AG04449 (cell line): ENCODE measurements around the gene GRB10.
"Not testable (repeated sequence)": the region's sequence is repeated elsewhere in the genome, so short reads cannot be mapped to it uniquely, and the experiment has no call there.

Experiments
- CTCF ChIA-PET: fragments of 350-600 bp; formaldehyde crosslinking; extraction: SDS; loops from one replicate; lab custom pipeline; 2021; ENCODE audit warnings: antibody characterized with exemption; lab: Yijun Ruan, JAX
- POLR2A ChIA-PET: fragments of 400-600, 350-600 bp; formaldehyde crosslinking; extraction: SDS; loops from one replicate; lab custom pipeline; 2020; ENCODE audit warnings: antibody characterized with exemption, inconsistent platforms; lab: Yijun Ruan, JAX
- DNase-seq: peaks from one replicate; pipeline ENCODE4 v3.0.0-alpha.2; 2010; ENCODE audit warnings: low read depth, low spot score
- H3K4me3 ChIP-seq: 2 replicates; pipeline ENCODE4 v1.5.1; 2011; ENCODE audit warnings: low read depth, mild to moderate bottlenecking, control low read depth, low read length
- TF ChIP-seq, protein P1 (sequence below): IDR thresholded peaks from one replicate; pipeline ENCODE4 v1.5.1; 2011; ENCODE audit warnings: mild to moderate bottlenecking, moderate library complexity, low read length, control low read depth, inconsistent platforms; ENCODE audit not compliant: insufficient read depth; ENCODE audit errors: missing control alignments

Gene GRB10

DNA sequence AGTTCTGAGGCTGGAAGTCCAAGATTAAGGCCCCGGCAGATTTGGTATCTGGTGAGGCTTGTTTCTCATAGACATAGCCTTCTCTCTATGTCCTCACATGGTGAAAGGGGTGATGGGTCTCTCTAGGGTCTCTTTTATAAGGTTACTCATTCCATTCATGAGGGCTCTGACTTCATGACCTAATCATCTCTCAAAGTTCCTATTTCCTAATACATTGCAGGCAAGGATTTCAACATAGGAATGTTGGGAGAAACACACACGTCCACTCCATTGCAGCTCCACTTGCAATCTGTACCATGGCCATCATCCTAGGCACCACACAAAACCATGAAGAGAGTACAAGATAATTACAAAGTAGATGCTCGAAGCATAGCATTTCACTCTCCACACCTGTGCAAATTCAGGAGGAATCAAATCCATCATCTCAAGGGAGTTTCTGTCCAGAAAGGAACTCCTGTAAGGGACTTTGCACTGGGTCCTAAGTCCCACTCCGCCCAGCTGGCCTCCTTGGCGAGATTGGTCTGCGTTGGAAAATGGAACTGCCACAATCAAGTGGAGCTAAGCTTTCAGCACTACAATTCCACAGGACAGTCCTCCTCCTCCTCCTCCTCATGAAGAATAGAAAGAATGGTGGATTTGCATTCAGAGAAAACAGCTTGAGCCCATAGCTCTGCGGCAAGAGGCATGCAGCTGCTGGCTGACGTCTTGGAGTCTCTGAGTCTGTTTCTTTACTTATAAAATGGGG, 226.3 kb downstream of the GRB10 start:
- TF ChIP-seq, protein P1, sequence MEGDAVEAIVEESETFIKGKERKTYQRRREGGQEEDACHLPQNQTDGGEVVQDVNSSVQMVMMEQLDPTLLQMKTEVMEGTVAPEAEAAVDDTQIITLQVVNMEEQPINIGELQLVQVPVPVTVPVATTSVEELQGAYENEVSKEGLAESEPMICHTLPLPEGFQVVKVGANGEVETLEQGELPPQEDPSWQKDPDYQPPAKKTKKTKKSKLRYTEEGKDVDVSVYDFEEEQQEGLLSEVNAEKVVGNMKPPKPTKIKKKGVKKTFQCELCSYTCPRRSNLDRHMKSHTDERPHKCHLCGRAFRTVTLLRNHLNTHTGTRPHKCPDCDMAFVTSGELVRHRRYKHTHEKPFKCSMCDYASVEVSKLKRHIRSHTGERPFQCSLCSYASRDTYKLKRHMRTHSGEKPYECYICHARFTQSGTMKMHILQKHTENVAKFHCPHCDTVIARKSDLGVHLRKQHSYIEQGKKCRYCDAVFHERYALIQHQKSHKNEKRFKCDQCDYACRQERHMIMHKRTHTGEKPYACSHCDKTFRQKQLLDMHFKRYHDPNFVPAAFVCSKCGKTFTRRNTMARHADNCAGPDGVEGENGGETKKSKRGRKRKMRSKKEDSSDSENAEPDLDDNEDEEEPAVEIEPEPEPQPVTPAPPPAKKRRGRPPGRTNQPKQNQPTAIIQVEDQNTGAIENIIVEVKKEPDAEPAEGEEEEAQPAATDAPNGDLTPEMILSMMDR = no peak
- POLR2A ChIA-PET = no interaction called here

DNA sequence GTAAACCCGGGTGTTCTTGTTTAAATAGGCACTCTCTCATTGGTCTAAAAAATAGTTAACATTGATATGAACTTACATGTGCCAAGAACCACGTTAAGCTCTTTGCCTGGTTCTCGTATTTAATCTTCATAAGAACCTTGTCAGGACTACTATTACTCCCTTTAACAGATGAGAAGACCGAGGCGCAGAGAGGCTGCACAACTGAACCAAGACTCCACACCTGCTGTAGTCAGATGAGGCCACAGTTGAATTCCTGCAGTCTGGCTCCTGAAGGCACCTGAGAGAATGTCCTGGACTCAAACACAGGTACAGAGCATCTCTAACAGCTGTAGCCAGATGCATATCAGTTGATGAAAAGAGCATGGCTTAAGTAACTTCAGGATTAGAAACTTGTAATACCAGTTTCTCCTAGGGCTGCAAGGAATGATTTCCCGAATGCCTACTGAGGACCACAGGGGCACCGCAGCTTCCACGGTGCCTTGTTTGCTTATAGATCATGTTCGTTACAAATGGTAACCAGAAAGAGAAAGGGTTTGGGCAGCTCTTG, 227.0 kb downstream of the GRB10 start:
- TF ChIP-seq, protein P1 = no peak
- ChIA-PET POLR2A (no interaction called here), CTCF (interaction anchor here (1.0 kb wide), 1 partner anchor 586 kb away, joined by 3 read pairs; no protein-coding TSS in a partner anchor)
- no peak overlapping the region for H3K4me3 ChIP-seq
- no peak for DNase-seq

More for the DNA sequence above, 226.3 kb downstream of the GRB10 start:
- no peak overlapping the region for H3K4me3 ChIP-seq
- CTCF ChIA-PET = no interaction called here
- no peak for DNase-seq

DNA sequence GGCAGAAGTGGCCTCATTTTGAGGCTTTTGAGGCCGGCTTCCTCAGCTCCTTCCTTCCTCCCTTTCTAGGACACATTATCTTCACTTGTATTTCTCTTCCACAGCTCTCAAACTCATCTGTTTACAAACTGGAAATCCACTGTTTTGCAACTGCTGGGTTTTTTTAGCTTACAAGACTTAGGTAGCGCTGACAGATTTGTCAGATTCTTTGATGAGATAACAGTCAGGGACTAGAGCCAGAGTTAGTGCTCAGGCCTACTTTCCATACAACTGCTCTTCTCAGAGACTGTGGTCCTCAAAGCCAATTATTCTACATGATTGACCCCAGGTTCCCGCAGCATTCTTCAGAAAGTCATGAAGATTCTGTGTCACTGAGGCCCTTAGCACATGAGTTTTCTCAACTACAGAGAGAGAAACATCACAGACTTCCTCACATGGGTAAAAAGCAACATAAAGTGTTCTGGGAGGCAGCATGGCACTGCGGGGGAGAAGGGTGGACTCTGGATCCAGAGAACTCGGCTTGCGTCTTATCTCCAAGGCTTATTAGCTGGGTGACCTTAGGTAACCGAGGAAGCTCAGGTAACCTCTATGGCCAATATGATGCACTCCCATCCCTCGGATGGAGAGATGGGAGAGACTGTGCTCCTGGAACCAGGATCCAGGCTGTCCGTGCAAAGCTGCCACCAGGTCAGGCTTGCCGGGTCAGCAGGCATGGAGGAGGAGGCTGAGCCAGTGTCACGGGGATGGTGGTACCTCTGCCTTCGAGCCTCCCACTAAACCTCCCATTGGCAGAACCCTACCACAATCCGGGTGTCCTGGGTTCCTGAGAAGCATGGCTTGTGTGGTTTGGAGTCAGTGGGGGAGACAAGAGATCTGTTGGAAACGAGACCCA, 228.0 kb downstream of the GRB10 start:
- H3K4me3 ChIP-seq = no peak overlapping the region
- POLR2A ChIA-PET = no interaction called here
- TF ChIP-seq, protein P1 = no peak
- DNase-seq = no peak
- CTCF ChIA-PET = interaction anchor here (1.0 kb wide), 1 partner anchor 587 kb away, joined by 3 read pairs; no protein-coding TSS in a partner anchor

DNA sequence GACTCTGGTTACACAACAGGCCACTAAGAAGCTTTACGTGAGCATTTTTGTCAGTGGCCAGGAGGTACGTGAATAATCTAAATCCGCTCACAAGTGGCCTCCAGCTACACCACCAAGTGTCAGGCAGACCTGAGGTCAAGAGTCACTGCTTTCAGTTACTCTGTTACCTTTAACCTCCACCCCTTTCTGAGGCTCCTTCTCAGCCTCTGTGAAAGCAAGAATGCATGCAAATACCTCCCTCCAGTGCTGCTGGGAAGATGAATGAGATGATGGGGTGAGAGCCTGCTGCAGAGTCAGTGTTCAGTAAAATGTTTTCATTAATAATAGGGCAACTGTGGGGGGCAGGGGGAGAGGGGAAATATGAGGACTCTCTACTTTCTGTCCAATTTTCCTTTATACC, 228.7 kb downstream of the GRB10 start:
- TF ChIP-seq, protein P1 = no peak
- ChIA-PET CTCF (no interaction called here), POLR2A (no interaction called here)
- DNase-seq = no peak
- H3K4me3 ChIP-seq = no peak overlapping the region

DNA sequence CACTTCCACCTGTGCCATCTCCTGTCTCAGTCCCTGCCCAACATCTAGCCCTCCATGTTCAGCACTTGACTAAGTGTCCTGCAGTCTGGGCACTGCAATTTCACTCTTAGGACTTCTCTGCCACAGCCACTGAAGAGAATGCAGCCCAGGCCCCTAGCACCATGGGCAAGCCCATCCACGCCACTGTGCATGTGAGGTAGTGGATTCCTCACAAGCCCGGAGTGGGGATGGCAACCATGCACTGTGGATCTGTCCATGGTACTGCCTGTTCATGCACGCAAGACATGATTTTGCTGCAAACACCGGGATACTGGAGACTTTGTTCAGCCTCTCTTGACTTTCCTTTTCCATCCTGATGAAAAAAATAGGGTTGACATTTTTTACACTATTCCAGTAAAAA, 229.8 kb downstream of the GRB10 start:
- CTCF ChIA-PET = no interaction called here
- H3K4me3 ChIP-seq = no peak overlapping the region
- TF ChIP-seq, protein P1 = no peak
- no peak for DNase-seq
- POLR2A ChIA-PET = no interaction called here

DNA sequence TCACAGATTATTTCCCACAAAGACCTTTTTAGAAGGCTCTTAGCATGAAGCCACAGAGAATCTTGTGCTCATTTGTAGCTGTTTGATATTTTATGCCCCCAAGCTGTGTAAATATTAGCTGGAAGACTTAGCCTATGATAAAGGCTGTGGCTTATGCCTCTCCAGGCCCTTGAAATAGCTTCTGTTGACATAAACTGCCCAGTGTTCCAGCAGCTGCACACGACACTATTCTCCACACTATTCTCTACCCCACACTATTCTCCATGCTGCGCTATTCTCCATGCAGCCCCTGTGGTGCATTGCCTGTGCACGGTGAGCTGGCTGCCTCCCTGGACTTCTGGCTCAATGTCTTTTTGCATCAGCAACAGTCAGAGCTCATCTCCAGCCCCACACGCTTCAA, 230.6 kb downstream of the GRB10 start:
- TF ChIP-seq, protein P1 = no peak
- POLR2A ChIA-PET = no interaction called here
- no peak overlapping the region for H3K4me3 ChIP-seq
- DNase-seq = no peak
- CTCF ChIA-PET = no interaction called here

DNA sequence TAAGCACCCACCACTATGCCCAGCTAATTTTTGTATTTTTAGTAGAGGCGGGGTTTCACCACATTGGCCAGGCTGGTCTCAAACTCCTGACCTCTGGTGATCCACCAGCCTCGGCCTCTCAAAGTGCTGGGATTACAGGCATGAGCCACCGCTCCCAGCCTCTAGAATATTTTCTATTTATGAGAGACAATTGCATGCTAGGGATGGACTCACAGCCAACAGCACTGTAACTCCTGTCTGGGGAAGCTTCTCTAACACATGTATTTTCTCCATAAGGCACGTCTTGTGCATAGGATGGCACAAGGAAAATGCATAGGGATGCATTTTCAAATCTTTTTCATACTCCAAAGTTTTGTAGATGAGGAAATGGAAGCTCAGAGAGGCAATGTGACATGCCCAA, 237.1 kb downstream of the GRB10 start:
- H3K4me3 ChIP-seq, DNase-seq, CTCF ChIA-PET, POLR2A ChIA-PET: not testable (repeated sequence)
